ENCODE measurements around the gene KCNK10.

Gene KCNK10

DNA sequence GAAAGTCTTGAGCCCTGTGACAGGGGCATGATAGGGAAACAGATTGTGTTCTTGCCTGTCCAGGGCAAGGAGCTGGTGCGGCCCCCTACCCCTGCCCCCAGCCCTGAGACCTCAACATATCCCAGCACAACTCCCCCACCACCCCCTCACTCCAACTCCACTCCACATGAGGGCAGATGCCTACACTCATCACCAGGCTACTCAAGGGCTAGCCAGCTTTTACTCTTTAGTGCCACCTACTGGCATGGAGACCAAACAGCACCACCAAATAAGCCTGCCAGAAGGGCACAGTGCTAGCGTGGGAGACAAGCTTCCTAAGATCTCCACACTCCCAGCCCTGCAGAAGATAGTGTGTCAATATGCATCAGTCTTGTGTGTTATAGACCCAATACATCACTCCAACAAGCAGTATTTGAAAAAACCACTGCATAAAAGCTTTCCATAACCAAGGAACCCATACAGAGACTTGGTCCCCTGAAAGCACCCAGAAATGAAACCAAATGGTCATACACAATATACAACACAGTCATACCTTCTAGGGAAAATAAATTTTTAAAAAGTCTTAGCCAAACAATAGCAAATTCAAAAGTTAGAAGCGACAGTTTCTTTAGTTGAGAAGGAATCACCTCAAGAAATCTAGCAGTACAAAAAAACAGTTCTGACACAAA, 154.4 kb downstream of the KCNK10 start:
- peak; percentile 32 for DNase-seq

DNA sequence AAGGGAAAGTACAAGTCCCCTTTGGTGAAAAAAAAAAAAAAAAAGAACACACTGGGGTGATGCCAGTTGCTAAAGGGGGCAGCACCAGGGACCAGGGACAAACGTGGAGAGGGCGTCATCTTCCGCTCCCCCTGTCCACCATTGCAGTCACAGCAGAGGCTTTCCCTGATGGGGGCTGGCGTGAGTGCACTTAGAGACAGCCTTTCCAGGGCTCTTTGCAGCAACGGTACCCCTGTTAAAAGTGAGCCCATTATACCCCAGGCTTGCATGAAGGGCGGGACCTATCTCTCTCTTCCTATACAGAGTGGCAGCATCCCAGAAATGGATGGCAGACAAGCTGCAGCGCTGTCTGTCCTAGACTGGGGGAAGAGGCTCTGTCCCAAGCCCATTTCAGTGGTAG, 155.0 kb downstream of the KCNK10 start:
- DNase-seq = no peak

DNA sequence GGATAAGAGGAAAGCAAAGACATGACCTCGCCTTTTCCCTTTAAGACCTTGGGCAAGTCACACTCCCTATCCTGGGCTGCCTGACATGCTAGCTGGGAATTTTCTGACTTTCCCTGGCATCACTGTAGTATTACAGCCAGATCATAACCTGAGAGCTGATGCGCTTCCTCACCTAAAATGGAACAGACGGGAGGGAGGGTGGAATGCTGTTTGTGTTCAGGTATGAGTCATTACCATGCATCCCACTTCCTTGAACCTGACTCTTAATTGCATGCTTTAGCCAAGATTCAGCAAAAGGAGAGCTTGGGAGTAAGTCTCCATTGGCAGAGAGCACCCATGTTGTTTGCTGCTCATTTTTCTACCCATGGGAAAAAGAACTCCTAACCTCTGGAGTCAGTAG, 156.5 kb downstream of the KCNK10 start:
- no peak for DNase-seq

DNA sequence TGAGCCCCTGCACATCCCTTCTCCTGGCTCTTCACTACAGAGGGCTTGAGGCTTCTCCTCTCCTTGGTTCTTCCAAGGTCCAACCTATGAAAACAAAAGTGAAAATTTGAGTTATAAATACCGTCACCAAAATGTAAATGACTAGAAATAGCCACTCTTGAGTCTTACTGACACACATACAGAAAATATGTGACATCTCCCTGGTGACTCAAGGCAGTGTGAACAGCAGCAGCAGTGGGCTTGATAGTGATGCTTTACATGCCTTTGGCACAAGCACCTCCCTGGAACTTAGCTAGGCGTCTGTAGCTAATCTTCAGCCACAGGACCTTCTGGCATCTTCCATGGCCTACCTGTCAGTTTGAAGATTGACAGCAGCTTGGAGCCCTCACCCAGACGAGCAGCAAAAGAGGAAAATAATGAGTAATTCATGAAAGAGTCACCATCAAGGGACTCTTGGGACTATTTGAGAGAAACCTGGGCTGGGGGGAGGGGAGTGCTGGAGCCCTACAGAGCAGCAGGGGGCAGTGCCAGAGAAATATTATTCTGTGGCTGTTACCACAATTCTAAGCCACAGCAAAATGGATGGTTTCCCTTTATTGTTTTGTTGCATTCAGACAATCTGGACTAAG, 158.0 kb downstream of the KCNK10 start:
- no peak for DNase-seq

DNA sequence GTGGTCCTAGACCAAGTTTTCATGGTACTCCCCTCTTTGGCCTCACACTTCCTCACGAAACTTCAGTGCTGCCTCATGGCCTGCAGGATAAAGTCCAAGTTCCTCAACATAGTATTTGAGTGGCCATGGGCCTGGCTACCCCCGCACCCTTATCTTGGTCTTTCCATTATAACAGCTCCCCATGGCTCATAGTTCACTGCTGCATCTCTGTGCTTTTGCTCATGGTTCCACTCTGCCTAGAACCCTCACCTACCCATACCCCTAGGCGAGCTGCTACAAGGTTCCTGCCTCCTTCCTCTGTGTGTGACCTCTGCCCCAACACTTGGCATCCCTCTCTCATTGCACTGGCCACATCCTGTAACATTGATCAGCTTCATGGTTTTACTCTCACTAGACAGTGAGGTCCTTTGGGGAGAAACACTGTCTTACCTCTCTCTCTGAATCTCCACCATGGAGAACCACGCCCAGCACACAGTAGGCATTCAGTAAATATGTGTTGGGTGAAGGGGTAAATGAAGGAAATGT, 159.3 kb downstream of the KCNK10 start:
- no peak for DNase-seq

DNA sequence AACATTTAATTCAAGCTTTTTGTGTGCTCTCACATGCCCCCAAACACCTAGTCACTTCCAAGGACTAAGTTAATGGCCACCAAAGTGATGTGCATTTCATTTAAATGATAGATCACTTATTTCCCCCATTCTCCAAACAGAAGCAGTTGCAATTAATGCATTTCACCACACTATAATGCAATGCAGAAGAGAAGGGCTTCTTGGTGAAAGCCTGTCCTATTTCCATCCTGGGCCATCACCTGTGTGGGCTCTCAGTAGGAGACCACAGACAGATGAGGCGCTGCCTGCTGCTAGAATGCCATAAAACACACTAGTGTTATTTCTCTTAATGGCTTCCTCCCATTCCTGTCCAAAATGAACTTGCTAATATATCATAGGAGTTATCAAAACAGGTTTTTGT, 166.9 kb downstream of the KCNK10 start:
- DNase-seq = no peak

DNA sequence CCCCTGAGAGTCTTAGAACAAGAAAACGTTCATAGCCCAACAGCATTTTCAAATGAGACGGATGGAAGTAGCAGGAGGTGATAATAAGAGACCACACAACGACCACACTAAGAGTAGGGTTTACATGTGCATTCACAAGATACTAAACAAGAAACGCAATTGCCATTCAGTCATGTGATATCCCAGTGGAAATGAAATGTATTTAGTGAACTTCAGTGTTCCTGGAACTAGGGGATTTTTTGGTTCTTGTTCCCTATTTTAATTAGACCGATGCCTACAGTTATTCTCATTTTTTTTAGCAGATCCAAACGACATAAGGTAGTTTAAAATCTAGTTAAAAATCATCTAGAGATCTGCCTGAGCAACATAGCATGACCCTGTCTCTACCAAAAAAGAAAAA, 168.1 kb downstream of the KCNK10 start:
- no peak for DNase-seq

DNA sequence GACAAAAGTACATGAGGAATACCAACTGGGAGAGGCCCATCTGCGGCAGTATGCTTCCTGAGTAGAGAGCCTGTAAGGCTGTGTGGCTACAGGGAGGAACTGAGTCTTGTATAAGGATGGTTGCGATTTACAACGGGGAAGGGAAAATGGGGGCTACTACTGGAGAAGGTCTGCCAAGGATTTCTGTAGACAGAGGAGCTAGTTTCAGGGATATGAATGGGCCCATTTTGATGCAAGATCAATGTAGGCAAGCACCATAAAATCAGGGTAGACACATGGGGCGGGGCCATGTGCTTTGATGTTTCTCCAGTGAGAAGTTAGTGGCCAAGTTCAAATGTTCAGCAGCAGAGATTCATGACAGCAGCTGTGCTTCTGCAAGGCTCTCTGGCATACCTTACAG, 168.7 kb downstream of the KCNK10 start:
- DNase-seq = no peak

DNA sequence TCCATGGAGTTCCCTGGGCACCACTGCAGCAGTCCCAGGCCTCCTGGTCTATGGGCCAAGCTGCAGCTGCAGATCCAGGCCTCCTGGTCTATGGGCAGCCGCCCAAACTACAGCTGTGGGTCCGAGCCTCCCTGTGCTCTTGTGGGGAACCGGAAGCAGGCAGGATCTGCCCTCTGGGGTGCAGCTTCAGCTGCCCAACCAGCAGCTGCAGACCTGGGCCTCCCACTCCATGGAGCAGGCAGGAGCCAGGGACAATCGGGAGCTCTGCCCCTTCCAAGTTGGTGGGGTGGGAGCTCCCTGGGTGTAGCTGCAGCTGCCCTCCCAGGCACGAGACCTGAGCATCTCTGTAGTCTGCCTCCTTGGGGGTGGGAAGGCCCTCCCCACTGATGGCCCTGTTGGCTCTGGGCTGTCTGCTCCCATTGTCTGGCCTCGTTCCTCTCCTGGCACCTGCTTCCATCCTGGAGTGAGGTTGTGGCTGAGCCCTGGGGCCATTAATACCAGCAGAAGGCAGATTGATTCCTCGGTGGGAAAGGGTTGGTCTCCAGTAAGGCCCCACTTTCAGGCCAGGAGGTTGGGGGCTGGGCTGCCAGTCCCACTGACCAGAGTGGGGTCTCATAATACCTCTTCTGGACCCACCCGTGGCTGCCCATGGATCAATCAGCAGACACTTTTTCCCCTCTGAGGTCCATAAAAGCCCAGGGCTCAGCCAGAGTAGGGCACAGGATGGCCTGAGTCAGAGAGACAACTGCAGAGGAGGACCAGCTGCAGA, 176.0 kb downstream of the KCNK10 start:
- no peak for DNase-seq

DNA sequence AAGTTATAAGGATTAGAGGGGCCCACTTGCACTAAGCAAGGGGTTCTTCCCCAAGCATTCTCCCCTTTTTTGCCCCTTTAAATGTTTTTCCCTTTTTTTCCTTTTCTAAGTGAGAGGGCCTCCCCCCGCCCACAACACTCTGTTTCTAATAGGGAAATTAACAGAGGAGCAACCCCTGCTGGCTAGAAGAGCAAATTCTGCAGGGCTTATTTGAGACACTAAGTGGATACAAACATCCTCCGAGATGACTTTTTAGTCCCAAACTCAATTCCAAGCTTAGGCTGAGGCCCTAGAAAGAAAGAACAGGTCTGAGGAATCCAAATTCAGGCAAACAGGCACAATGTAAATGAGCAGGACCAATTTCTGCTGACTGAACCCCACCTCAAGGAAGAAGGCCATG, 179.3 kb downstream of the KCNK10 start:
- no peak for DNase-seq

DNA sequence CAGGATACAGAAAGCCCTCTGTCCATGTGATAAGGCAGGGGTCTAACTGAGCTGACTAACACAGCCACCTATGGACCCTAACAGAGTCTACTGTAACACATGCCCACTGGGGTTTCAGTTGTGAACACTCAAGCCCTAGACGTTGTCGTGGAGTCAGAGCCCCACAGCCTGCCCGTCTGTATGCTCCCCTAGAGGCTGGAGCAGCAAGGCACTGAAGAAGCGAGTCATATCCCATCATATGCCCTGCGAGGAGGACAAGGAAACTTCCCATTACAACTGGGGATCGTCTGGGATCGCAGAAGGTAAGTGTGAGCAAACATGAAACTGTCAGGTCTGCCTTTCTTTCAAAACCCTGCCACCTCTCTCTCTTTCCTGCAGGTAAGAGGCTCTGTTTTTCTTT, 180.1 kb downstream of the KCNK10 start:
- DNase-seq = no peak

DNA sequence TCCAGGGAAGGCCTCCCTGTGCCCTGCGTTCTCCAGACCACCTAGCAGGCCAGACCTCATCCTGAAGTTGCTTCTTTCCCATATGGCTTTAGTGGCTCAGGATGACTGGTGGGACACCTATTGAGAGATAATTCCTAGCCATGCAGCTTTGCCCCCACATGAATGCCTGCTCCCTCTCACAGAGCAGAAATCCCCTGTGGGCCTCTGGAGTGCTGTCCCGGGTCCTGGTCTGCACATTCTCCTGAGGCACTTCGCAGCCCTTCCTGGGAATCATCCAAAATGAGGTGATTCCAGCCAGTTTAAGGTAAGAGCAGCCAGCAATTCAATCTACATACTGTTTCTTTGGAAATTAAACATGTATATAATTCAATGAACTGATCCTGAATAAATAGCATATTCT, 182.2 kb downstream of the KCNK10 start:
- no peak for DNase-seq

DNA sequence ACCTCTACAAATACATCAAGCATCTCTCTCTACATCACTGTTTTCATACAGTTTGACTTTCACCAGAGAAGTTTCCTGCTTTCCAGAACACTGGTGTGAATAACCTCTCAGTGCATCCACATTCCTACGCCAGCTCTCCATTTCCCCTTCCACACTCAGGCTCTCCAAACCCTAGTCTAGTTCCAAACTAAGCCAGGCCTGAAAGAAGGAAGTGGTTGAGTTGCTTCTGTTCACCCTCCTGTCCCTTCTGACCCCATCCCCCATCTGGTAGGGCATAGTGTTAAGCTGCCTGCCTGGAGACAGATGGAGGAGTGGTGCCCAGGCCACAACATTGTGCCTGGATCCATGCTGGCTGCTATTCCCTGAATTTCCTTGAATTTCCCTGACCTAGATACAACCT, 185.7 kb downstream of the KCNK10 start:
- no peak for DNase-seq

All from stimulated activated CD4-positive, alpha-beta T cell treated with anti-CD3 and anti-CD28 coated beads, Interleukin-4, amount 100 ng/mL, for 1 hour (primary cell).